Right lobe of liver (tissue), 6 donors: ENCODE measurements around the gene HS6ST3. TPM values are rescaled to one million over a fixed set of nuclear protein-coding genes. Genes with fewer than 3 reads are reported as not detected.

Experiments
- ATAC-seq, 4 donors: fragments of 200-7000 bp; cut with Tn5 transposase; one replicate each; pipeline ENCODE4 v1.9.1; 2020; ENCODE audit warnings: mild to moderate bottlenecking in 4 of 4, moderate library complexity in 4 of 4
- DNase-seq, 3 donors: peaks; one replicate each; pipeline ENCODE4 v3.0.0-alpha.2; 2020
- H3K27ac ChIP-seq, 3 donors: fragments of 200-600 bp; one replicate each; pipeline ENCODE4 v1.8.0; 2022
- H3K27me3 ChIP-seq, 2 donors: fragments of 200-600 bp; one replicate each; pipeline ENCODE4 v1.8.0; 2022
- H3K36me3 ChIP-seq, 4 donors: fragments of 200-600 bp; sonication (generic) in 1 of 4; one replicate each; pipeline versions ENCODE4 v1.5.1 to v1.8.0; 2017 to 2022; ENCODE audit warnings: control low read depth in 1 of 4
- H3K4me1 ChIP-seq, 4 donors: fragments of 200-600 bp; sonication (generic) in 1 of 4; one replicate each; pipeline versions ENCODE4 v1.5.1 to v1.8.0; 2017 to 2022; ENCODE audit warnings: control low read depth in 1 of 4
- H3K4me3 ChIP-seq, 3 donors: fragments of 200-600 bp; one replicate each; pipeline ENCODE4 v1.8.0; 2022
- H3K9me3 ChIP-seq, 4 donors: fragments of 200-600 bp; sonication (generic) in 1 of 4; one replicate each; pipeline versions ENCODE4 v1.5.1 to v1.8.0; 2017 to 2022; ENCODE audit warnings: control low read depth in 1 of 4
- POLR2A ChIP-seq: fragments of 450-650 bp; IDR thresholded peaks from one replicate; pipeline ENCODE4 v1.6.1; 2017; ENCODE audit warnings: antibody characterized with exemption, mild to moderate bottlenecking
- WGBS: methylation state at CpG from one replicate; pipeline ENCODE4 v1.1.6; 2018; ENCODE audit warnings: low coverage, low lambda C conversion rate; ENCODE audit not compliant: insufficient coverage; ENCODE audit errors: missing lambda C conversion rate; 5-methylcytosine and 5-hydroxymethylcytosine counted together
- intact Hi-C, 2 donors: fragments of 100-400 bp; cut with DNase I; formaldehyde crosslinking; loops; one replicate each; pipeline versions ENCODE4 v1.11.2 to v1.14.1; 2022
- total RNA-seq, 6 experiments: library from RNA; depleted of rRNA in 2 of 6; stranded (reverse); fragments of >200 nt in 2 of 6; fragmentation: NEBNext Ultra II Directional in 3 of 6; extraction: Animal tissue kit (Norgen Biotek cat#: 25700) in 3 of 6; gene quantifications; one replicate each; pipeline versions ENCODE4 v1.1.0 to v1.2.4, GENCODE V29; 2016 to 2023
- TF ChIP-seq, protein P1 (sequence below), 4 donors: fragments of 200-600 bp in 3 of 4; fragments of 450-650 bp in 1 of 4; IDR thresholded peaks; one replicate each; pipeline versions ENCODE4 v1.5.1 to v1.8.0; 2016 to 2022; ENCODE audit warnings: antibody characterized with exemption in 4 of 4, mild to moderate bottlenecking in 2 of 4
- donor health status: DM: no; HTN: yes; CAD: no.
- donor health status: DM: no; HTN: no; CAD: no.
- donor health status: DM: no; HTN: no; CAD: no.
- donor health status: DM: no; HTN: yes; CAD: no.
- donor health status: DM: no; HTN: yes; CAD: no.

The HS6ST3 gene
- total RNA-seq, 6 experiments from 2014 or later = not detected

DNA sequence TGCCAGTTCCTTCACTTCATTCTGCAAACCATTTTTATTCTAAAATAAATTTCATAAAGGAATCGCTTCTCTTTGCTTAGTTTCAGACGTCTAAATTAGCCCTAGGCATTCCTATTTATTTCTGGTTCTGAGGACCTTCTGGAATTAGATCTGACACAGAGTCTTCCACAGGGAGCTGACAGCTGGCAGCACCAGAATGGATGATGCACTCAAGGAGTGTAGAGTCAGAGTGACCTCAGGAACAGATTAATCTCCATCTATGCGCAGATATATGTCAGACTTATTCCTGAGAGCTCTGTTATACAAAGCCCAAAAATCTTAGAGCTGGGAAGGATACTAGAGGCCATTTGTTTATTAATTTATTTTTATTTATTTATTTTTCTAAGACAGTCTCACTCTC, 450.8 kb downstream of the HS6ST3 start:
- H3K27ac ChIP-seq = no peak overlapping the region
- intact Hi-C loops = no loop called here
- no peaks in the 10 kb centered on the region for H3K9me3 ChIP-seq
- WGBS = 69% methylated on average over 3 of the region's 3 CpGs
- DNase-seq (no peak), ATAC-seq (no peak)
- H3K4me3 ChIP-seq = no peak overlapping the region
- TF ChIP-seq POLR2A = no peak
- TF ChIP-seq, protein P1, sequence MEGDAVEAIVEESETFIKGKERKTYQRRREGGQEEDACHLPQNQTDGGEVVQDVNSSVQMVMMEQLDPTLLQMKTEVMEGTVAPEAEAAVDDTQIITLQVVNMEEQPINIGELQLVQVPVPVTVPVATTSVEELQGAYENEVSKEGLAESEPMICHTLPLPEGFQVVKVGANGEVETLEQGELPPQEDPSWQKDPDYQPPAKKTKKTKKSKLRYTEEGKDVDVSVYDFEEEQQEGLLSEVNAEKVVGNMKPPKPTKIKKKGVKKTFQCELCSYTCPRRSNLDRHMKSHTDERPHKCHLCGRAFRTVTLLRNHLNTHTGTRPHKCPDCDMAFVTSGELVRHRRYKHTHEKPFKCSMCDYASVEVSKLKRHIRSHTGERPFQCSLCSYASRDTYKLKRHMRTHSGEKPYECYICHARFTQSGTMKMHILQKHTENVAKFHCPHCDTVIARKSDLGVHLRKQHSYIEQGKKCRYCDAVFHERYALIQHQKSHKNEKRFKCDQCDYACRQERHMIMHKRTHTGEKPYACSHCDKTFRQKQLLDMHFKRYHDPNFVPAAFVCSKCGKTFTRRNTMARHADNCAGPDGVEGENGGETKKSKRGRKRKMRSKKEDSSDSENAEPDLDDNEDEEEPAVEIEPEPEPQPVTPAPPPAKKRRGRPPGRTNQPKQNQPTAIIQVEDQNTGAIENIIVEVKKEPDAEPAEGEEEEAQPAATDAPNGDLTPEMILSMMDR (IDR thresholded peaks at IDR 0.05) = no peak
- H3K4me1 ChIP-seq = no peaks in the 10 kb centered on the region
- no peaks in the 10 kb centered on the region for H3K27me3 ChIP-seq
- H3K36me3 ChIP-seq = no peaks in the 10 kb centered on the region

DNA sequence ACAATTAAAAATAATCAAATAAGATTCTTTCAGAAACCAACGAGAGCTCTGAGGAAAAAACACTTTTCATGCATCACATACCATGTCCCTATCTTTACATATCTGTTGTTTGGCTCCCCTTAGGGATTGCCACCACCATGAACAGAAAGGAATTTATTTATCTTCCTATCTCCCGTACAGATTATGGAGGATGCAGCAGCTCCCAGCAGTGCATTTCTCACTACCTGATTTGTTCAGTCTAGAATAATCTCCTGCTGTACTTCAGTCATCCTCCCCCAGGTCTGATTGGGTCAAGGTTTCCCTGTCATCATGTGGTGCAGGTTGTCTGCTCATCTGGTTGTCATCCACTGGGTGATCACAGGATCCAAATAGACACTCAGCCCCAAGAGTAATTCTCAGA, 453.1 kb downstream of the HS6ST3 start:
- Histone ChIP-seq H3K27ac (no peak overlapping the region), H3K4me3 (no peak overlapping the region), H3K9me3 (no peaks in the 10 kb centered on the region), H3K36me3 (no peaks in the 10 kb centered on the region), H3K27me3 (no peaks in the 10 kb centered on the region), H3K4me1 (no peaks in the 10 kb centered on the region)
- intact Hi-C loops = no loop called here
- 29% methylated on average over 1 of the region's 2 CpGs for WGBS
- DNase-seq = no peak
- ATAC-seq = no peak
- TF ChIP-seq POLR2A = no peak
- TF ChIP-seq, protein P1 (IDR thresholded peaks at IDR 0.05) = no peak

DNA sequence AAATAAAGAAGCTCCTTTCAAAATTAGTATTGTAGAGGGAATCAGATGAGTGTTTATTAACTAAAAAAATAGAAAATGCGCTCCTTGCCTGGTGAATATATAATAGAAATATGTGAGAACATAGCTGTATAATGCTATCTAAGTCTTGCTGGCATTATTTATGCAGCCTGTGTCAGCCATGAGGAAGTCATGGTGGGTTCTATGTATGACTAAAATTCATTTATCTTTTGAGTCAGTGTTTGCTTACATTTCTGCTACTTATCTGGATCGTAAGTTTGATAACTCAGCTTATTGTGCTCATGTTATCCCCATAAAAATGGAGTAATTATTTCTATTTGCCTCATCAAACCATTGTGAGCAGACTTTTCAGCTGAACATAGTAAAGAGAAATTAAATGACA, 455.1 kb downstream of the HS6ST3 start:
- no peaks in the 10 kb centered on the region for H3K9me3 ChIP-seq
- H3K27me3 ChIP-seq = no peaks in the 10 kb centered on the region
- H3K4me1 ChIP-seq = no peaks in the 10 kb centered on the region
- DNase-seq (no peak), ATAC-seq (no peak)
- no peak overlapping the region for H3K27ac ChIP-seq
- WGBS = 65% methylated on average over 2 of the region's 2 CpGs
- intact Hi-C loops = no loop called here
- no peak for TF ChIP-seq POLR2A
- TF ChIP-seq, protein P1 (IDR thresholded peaks at IDR 0.05) = no peak
- no peaks in the 10 kb centered on the region for H3K36me3 ChIP-seq
- no peak overlapping the region for H3K4me3 ChIP-seq

DNA sequence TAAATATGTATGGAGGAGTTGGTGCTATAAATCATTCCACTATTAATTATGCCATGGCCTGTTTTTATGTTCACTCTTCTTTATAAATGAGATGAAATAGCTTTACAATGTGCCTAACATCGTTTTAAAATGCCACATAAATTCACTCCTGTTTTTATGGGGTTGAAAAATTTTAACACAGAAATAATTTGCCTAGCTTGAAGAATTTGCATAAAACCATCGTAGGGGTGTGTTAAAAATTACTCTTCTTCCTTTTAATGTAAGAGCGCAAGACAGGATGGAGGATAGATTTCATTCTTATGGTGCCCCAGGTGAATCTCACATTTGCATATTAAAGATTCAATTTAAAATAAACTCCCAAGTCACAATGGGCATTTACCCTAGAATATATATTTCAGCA, 456.6 kb downstream of the HS6ST3 start:
- TF ChIP-seq, protein P1 (IDR thresholded peaks at IDR 0.05) = no peak
- TF ChIP-seq POLR2A = no peak
- Histone ChIP-seq H3K4me3 (no peak overlapping the region), H3K27ac (no peak overlapping the region), H3K36me3 (no peaks in the 10 kb centered on the region), H3K4me1 (peaks cover 0 to 8% (median under 1%) of the 10 kb centered on the region in 4 donors), H3K9me3 (no peaks in the 10 kb centered on the region), H3K27me3 (no peaks in the 10 kb centered on the region)
- intact Hi-C loops = no loop called here
- ATAC-seq = no peak
- WGBS = 69% methylated on average over 3 of the region's 3 CpGs
- DNase-seq = no peak

DNA sequence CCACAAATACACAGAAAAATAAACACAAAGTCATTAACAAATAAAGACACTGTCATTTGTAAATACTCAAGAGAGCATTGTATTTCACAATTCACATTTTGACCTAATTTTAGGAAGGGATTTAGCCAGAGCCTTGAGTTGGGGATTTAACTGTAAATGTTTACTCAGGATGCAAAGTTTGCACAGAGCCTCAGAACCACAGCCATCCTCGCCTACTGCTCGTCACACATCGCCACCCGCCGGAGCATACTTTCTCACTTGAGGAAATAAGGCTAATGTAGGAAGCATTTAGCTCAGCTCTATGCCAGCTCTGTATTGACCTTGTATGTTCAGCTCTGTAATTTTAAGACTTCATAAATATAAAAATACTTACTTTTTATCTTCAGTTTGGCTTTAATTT, 461.6 kb downstream of the HS6ST3 start:
- Histone ChIP-seq H3K9me3 (no peaks in the 10 kb centered on the region), H3K27ac (no peak overlapping the region), H3K27me3 (no peaks in the 10 kb centered on the region), H3K36me3 (no peaks in the 10 kb centered on the region), H3K4me3 (no peak overlapping the region), H3K4me1 (peaks cover 0 to 20% (median 8%) of the 10 kb centered on the region in 4 donors)
- intact Hi-C loops = no loop called here
- ATAC-seq (peak; percentile 50 to 86 (median 75)), DNase-seq (peak in 1 of 3 donors; percentile 41)
- no peak for TF ChIP-seq POLR2A
- TF ChIP-seq, protein P1 (IDR thresholded peaks at IDR 0.05) = no peak
- 30% methylated on average over 2 of the region's 5 CpGs for WGBS
